Lower leg skin (tissue), 4 donors: ENCODE data around the gene PPP1R12B. TPM values are rescaled to one million over a fixed set of nuclear protein-coding genes. Genes with fewer than 3 reads are reported as not detected.
"Not testable (repeated sequence)": the region's sequence is repeated elsewhere in the genome, so short reads cannot be mapped to it uniquely, and the experiment has no call there.

Experiments used
- DNase-seq, 2 donors: peaks; one replicate each; pipeline ENCODE4 v3.0.0-alpha.2; 2019; ENCODE audit warnings: low spot score in 2 of 2
- H3K4me3 ChIP-seq: fragments of 200-600 bp; sonication (generic); 2 replicates; pipeline ENCODE4 v1.5.1; 2017; ENCODE audit warnings: mild to moderate bottlenecking, low read depth; ENCODE audit not compliant: poor library complexity, severe bottlenecking
- POLR2A ChIP-seq, 2 donors: fragments of 450-650 bp; IDR thresholded peaks; one replicate each; pipeline ENCODE4 v1.6.1; 2016 to 2017; ENCODE audit warnings: antibody characterized with exemption in 2 of 2, mild to moderate bottlenecking in 1 of 2, moderate library complexity in 1 of 2
- WGBS, 2 donors: methylation state at CpG; one replicate each; pipeline ENCODE4 v1.1.5; 2018; 5-methylcytosine and 5-hydroxymethylcytosine counted together
- intact Hi-C: fragments of 100-400 bp; cut with DNase I; formaldehyde crosslinking; loops from one replicate; pipeline ENCODE4 v1.15.0; 2023; ENCODE audit warnings: low total_unique reads
- total RNA-seq, 4 donors: library from RNA; depleted of rRNA; stranded (reverse); fragments of >200 nt; gene quantifications; one replicate each; pipeline ENCODE4 v1.1.0, GENCODE V29; 2016
- TF ChIP-seq, protein P1 (sequence below), 3 donors: fragments of 450-650 bp; IDR thresholded peaks; one replicate each; pipeline ENCODE4 v1.5.1; 2016; ENCODE audit warnings: antibody characterized with exemption in 3 of 3, mild to moderate bottlenecking in 3 of 3, moderate library complexity in 2 of 3

The PPP1R12B gene
- total RNA-seq, 4 donors from 2014 or later = 14.6 to 50.8 (median 30.6) TPM

DNA sequence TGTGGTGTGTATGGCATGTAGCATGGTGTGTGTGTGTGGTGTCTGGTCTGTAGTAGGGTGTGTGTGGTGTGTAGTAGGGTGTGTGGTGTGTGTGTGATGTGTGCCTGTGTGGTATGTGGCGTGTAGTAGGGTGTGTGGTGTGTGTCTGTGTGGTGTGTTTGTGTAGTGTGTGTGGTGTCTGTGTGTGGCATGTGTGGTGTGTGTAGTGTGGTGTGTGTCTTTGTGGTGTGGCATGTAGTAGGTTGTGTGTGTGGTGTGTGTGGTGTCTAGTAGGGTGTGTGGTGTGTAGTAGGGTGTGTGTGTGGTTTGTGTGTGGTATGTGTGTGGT lies 276.2 kb downstream of the PPP1R12B start:
- TF ChIP-seq, protein P1, sequence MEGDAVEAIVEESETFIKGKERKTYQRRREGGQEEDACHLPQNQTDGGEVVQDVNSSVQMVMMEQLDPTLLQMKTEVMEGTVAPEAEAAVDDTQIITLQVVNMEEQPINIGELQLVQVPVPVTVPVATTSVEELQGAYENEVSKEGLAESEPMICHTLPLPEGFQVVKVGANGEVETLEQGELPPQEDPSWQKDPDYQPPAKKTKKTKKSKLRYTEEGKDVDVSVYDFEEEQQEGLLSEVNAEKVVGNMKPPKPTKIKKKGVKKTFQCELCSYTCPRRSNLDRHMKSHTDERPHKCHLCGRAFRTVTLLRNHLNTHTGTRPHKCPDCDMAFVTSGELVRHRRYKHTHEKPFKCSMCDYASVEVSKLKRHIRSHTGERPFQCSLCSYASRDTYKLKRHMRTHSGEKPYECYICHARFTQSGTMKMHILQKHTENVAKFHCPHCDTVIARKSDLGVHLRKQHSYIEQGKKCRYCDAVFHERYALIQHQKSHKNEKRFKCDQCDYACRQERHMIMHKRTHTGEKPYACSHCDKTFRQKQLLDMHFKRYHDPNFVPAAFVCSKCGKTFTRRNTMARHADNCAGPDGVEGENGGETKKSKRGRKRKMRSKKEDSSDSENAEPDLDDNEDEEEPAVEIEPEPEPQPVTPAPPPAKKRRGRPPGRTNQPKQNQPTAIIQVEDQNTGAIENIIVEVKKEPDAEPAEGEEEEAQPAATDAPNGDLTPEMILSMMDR (IDR thresholded peaks at IDR 0.05) = no peak
- no peak for TF ChIP-seq POLR2A (IDR thresholded peaks at IDR 0.05)
- WGBS, 2 donors = 39 to 90% methylated on average over 1 of the region's 1 CpG
- DNase-seq = no peak
- no peak overlapping the region for H3K4me3 ChIP-seq
- intact Hi-C loops = no loop called here

DNA sequence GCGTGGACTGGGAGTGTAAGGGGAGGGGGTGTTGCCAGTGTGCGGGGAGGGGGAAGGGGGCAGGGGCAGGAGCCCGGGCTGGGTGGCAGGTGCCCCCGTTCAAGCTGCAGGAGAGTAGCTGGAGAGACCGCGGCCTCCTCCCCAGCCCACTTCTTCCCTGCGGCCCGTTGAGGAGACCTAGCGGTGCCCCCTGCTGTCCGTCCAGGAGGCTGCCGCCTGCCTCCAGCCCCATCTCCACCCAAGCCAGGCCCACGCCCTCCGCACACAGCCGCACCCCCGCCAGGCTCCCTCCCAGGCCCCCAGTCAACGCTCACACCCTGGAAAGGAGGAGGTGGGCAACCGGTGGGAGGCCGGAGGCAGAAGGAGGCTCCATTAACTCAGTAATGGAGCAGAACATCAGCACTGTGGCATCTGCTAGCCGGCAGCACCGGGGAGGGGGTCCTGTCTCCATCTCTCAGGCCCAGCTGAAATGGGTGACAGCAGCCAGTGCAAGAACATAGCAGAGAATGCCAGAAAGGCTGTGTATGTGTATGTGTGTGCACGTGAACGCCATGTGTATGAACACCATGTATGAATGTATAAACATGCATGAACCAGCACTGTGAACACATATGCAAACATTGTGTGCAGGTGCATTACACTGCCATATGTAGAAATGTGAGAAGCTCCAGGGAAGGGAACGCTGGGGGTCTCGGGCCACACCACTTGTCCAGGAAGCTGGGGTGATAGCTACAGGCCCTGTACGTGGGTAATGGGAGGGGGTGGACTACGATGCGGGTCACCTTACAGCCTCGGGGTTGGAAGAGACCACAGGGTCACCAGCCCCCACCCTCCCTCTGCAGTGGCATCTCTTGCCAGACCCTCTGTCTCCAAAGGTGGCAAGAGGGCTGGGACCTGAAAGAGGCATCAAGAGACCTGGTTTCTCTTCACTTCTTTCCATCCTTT lies 277.2 kb downstream of the PPP1R12B start:
- TF ChIP-seq, protein P1 (IDR thresholded peaks at IDR 0.05) = no peak
- TF ChIP-seq POLR2A (IDR thresholded peaks at IDR 0.05) = no peak
- H3K4me3 ChIP-seq = no peak overlapping the region
- DNase-seq = peak; percentile 49 to 91
- WGBS, 2 donors = 35 to 36% methylated on average over 24 to 26 of the region's 28 CpGs
- intact Hi-C loops = no loop called here

GRCh38 chr1:202627036-202627435 lies 278.5 kb downstream of the PPP1R12B start:
- 64 to 72% methylated on average over 7 of the region's 7 CpGs for WGBS, 2 donors
- DNase-seq, H3K4me3 ChIP-seq, intact Hi-C loops: not testable (repeated sequence)

DNA sequence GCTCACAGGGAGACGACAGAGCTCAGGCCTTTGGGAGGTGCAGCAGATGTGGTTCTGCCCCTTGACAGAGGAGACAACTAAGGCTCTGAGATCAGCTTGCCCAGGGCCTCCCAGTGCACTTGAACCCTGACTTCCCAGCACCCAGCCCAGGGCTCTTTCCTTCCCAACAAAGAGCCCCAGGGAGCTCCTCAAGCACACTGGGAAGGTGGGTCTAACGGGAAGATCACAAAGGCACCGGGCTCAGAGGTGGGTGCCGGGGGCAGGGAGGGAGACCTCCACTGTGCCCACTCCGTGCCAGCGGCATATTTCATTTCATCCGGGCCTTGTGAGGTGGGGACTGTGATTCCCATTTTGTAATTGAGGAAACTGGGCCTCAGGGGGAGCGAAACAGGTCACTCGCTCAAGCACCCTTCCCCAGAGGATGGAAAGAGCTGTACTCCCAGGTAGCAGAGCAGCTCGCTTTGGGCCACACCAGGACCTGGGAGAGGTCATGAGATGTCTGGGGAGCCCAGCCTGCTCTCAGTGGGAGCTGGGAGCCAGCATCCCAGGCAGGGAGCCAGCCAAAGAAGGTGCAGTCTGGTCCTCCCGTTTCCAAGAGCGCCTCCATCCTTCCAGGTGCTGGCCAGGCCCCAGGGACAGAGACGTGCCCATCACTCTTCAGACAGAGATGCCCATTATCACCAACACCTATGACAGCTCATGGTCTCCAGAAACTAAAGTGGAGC lies 279.5 kb downstream of the PPP1R12B start:
- 74 to 76% methylated on average over 13 of the region's 13 CpGs for WGBS, 2 donors

GRCh38 chr1:202628646-202629215 lies 280.2 kb downstream of the PPP1R12B start:
- TF ChIP-seq, protein P1 (IDR thresholded peaks at IDR 0.05) = no peak
- TF ChIP-seq POLR2A (IDR thresholded peaks at IDR 0.05) = no peak
- no peak overlapping the region for H3K4me3 ChIP-seq
- WGBS, 2 donors = 84 to 88% methylated on average over 7 of the region's 7 CpGs
- no peak for DNase-seq
- intact Hi-C loops = no loop called here

More for the DNA sequence above, 279.5 kb downstream of the PPP1R12B start:
- DNase-seq = no peak
- no peak overlapping the region for H3K4me3 ChIP-seq
- intact Hi-C loops = no loop called here
- TF ChIP-seq, protein P1 (IDR thresholded peaks at IDR 0.05) = no peak
- TF ChIP-seq POLR2A (IDR thresholded peaks at IDR 0.05) = no peak

- DNase-seq, H3K4me3 ChIP-seq, intact Hi-C loops: not testable (repeated sequence)
- 67 to 76% methylated on average over 2 of the region's 2 CpGs for WGBS, 2 donors
Observed at GRCh38 chr1:202629257-202629811, 280.8 kb downstream of the PPP1R12B start.

- H3K4me3 ChIP-seq, DNase-seq, intact Hi-C loops: not testable (repeated sequence)
- 81 to 88% methylated on average over 6 of the region's 6 CpGs for WGBS, 2 donors
Observed at GRCh38 chr1:202630096-202630495, 281.6 kb downstream of the PPP1R12B start.
